IPS-18c (cell line): Measurements from ENCODE around the gene TRIM31.

Experiments used
- H3K4me3 ChIP-seq: 2 replicates; pipeline ENCODE4 v1.7.0; 2013; ENCODE audit warnings: low read depth, mild to moderate bottlenecking, low read length, moderate library complexity; ENCODE audit not compliant: insufficient read depth
- H3K9me3 ChIP-seq: one replicate; pipeline ENCODE4 v1.6.1; 2013; ENCODE audit warnings: mild to moderate bottlenecking, low read length, moderate library complexity; ENCODE audit not compliant: control insufficient read depth, insufficient read depth

Gene TRIM31

DNA sequence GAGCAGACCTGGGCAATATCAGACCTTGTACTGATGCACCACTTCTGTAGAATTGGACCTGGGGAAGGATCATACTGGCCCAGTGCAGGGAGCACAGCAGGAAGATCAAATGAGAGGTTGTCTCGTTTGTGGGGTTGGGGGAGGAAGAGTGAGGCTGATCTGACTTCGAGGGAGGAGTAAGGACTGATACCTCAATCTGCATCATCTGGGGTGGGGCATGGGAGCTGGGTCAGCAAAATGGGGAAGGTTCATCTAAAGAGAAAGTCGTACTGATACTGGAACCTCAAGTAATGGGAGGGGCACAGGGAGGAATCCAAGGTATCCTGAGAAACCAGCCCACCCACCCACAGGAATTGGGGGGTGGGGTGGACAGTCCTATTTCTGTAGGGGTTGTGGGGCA, 41.0 kb downstream of the TRIM31 start:
- no peaks in the 10 kb centered on the region for H3K9me3 ChIP-seq
- H3K4me3 ChIP-seq, result peak overlapping the region; percentile 31; the same call in 1 of the 2 replicates

DNA sequence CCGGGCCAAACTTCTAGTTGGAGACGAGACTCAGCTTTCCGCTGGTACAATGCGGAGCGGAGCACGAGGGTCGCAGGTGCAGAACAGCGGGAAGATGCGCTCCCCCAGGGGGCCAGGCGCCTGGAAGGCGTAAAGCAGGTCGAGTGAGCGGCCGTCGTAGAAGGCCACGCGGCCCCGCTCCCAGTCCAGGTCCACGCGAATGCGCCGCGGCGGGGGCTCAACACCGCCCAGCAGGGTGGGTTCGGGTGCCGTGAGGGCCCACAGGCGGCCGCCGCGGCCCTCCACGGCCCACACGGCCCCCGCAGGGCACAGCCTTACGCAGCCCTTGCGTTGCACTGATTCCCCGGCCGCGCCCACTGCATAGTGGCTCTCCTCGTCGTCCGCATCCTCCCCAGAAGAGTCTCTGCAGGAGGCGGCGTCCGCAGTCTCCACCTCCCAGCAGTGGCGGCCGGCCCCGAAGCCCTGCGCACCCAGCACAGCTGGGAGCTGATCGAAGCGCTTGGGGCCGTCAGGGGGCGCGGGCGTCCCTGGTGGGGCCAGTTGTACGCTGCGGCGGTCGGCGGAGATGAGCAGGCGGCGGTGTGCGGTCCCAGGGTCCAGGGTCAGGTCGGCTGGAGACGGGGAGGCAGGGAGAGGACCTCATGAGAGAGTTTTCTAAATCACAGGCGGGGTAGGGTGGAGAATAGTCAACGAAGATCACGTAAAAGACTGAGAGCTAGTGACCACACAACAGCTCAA, 41.6 kb downstream of the TRIM31 start:
- peak overlapping the region; percentile 31; the same call in 1 of the 2 replicates for H3K4me3 ChIP-seq
- no peaks in the 10 kb centered on the region for H3K9me3 ChIP-seq

DNA sequence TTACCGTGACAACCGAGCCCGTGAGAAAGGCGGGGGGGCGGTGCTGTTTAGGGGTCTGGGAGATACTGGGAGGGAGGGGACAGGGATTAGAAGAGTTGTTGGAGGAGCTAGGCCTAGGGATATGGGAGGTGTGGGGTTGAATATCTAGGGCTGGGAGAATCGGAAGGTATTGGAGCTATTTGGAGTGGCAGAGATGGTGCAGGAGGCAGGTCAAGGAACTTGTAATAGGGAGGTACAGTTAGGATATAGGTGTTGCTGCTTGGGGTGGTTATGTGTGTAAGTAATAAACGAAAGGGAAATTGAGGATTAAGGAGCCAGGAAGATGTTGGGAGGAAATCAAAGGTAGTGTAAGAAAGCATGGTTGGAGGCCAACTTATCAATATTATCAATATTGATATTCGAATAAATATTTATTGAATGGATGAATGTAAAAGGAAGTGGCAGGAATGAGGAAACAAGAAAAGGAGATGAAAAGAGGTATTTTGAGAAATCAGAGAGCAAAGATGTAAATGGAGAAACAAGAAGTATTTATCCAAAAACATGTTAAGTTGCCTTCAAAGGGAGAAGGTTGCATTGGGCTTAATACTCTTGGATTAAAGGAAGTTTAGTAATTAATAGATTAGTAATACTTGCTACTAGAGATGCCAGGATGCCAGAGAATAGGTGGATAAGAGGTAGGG, 45.3 kb downstream of the TRIM31 start:
- Histone ChIP-seq H3K9me3 (no peaks in the 10 kb centered on the region), H3K4me3 (peak overlapping the region; percentile 95)

DNA sequence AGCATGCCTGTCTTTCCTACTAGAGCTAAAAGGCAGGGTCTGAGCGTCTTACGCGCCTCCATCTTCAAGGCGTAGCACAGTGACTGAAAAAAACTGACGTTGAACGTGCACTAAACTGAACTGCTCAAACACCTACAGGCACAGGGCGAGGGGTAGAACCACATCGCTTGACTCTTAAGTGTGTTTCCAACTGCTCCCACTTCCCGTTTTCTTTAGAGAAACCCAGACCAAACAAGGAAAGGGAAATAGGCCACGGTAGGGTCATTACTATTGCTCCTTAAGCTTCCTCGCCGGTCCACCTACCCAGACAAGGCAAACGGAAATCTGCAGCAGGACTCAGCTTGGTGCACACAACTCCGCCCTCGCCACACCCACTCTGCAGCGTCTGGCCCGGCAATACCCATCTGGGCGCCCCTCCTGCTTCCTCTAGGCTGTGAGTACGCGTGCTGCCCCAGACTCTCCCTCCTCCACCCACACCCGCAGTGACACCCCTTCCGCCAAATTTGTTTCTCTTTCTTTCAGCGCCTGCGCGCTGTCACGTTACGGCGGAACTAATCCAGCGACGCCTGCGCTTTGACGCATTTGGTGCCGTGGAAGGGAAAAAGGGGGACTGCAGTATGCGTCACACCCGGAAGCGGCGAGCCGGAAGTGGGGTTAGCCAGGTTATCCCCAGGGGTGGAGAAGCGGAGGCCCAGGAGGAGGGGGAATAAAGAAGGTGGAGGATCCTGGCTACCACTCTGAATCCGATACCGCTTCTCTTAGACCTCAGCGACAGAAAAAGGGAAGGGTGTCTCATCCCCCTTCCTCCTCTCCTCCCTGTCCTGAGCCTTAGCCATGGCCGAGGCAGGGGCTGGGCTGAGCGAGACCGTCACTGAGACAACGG, 46.1 kb downstream of the TRIM31 start, which contains the start of gene PPP1R11:
PPP1R11 (plus strand) TSS at position 622 of the 883 bp plus-strand sequence; CDS start at position 835, 213 bp downstream.
- peak within 1 kb of the TSS; percentile 95 for H3K4me3 ChIP-seq
- no peaks in the 10 kb centered on the region for H3K9me3 ChIP-seq

DNA sequence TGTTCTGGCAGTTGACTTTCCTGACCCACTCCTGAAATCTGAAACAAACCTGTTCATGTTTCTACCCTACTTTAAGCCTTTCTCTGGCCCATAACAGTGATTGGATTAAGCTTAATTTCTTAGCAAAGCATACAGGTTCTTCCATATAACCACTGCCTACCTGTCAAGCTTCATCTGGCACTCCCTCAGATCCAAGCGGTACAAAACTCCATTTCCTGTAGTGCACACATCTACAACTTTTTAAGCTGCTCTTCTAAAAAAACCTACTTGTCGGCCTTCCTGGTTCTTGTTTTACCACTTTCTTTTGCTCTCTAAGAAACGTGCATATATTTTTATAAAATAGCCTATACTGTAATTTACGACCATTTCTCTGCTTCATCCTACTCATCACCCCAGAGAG, 46.8 kb downstream of the TRIM31 start:
- H3K9me3 ChIP-seq, result no peaks in the 10 kb centered on the region
- peak overlapping the region; percentile 95 for H3K4me3 ChIP-seq

- Histone ChIP-seq H3K4me3 (no peak overlapping the region), H3K9me3 (no peaks in the 10 kb centered on the region)
Measured at GRCh38 chr6:30063315-30063714, 49.6 kb downstream of the TRIM31 start.

DNA sequence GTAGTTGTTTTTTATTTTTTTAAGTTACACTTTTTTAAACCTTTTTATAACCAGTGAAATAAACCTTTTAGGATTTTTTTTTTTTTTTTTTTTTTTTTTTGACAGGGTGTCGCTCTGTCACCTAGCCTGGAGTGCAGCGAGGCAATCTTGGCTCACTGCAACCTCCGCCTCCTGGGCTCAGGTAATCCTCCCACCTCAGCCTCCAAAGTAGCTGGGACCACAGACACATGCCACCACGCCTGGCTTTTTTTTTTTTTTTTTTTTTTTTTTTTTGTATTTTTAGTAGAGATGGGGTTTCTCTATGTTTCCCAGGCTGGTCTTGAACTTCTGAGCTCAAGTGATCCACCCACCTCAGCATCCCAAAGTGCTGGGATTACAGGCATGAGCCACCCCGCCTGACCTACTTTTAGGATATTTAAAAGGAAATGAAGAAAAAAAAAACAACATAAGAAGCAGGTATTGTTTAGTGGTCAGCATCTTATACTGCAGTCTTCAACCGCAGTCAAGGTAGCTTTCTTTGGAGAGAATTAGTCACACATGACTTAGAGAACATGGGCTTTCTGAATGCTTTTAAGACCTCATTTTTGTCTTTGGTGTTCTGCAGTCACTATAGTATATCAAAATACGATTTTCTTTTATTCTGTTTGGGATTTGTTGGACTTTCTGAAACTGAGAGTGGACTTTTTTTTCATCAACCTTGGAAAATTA, 50.3 kb downstream of the TRIM31 start:
- H3K4me3 ChIP-seq, result peak overlapping the region; percentile 98; the same call in 1 of the 2 replicates
- H3K9me3 ChIP-seq, result no peaks in the 10 kb centered on the region

GRCh38 chr6:30061858-30062458, 50.9 kb downstream of the TRIM31 start:
- Histone ChIP-seq H3K4me3 (peak overlapping the region; percentile 98), H3K9me3 (no peaks in the 10 kb centered on the region)

GRCh38 chr6:30061092-30061857, 51.6 kb downstream of the TRIM31 start, which contains the start of gene POLR1H:
TSS of gene POLR1H (plus strand) at chr6:30061265. CDS start at chr6:30061525, 260 bp downstream.
- H3K4me3 ChIP-seq, result peak within 1 kb of the TSS; percentile 98
- no peaks in the 10 kb centered on the region for H3K9me3 ChIP-seq

DNA sequence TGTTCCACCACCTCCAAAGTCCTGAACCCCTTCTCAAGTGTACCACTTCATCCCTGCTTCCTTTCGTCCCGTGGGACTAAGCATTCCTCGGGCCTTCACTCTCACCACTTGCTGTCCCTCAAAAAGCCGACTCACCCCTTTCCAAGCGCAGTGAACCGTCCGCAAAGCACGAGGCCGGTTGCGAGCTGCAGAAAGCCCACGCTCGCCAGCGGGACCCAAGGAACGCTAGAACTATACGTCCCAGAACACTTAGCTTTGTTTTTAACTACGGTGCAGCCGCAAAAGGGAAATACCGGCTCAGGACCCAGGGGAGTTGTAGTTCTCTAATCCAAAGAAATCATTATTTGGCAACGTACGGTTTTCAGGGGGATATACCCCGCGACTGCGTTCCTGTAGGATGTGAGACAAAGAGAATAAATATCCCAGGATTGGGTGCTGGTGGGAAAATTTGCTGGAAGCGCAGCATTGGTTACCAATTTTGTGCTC, 52.2 kb downstream of the TRIM31 start:
- H3K9me3 ChIP-seq, result no peaks in the 10 kb centered on the region
- H3K4me3 ChIP-seq, result peak overlapping the region; percentile 98

- no peak overlapping the region for H3K4me3 ChIP-seq
- no peaks in the 10 kb centered on the region for H3K9me3 ChIP-seq
Measured at GRCh38 chr6:30055513-30055912, 57.4 kb downstream of the TRIM31 start.

DNA sequence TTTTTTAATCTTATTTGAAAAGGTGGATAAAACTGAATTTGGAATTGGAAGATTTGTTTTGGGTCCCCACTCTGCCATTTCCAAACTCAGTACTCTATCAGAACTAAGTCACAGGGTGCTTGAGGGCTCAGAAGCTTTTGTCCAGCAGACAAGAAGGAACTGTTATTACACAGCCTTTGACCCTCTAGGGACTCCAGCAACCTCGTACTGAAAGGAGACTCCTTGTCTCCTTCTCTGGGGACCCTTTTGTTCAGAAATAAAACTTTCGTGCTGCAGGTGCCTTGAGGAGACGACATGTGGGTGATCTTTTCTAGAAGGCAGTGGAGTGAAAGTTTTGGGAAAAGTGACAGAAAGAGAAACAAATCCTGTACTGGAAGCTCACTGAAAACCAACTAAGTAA, 59.2 kb downstream of the TRIM31 start:
- H3K4me3 ChIP-seq, result no peak overlapping the region
- no peaks in the 10 kb centered on the region for H3K9me3 ChIP-seq
